PFSK-1 (cell line): ENCODE results near the gene TMEM178A.

Experiments
- FOXP2 ChIP-seq: optimal IDR thresholded peaks from 2 replicates; pipeline ENCODE3; 2011; ENCODE audit warnings: borderline replicate concordance, control low read depth, inconsistent platforms; ENCODE audit not compliant: insufficient read depth; ENCODE audit errors: extremely low read length, extremely low read depth
- POLR2AphosphoS5 ChIP-seq: IDR thresholded peaks from 2 replicates; pipeline ENCODE4 v1.6.1; 2012; ENCODE audit warnings: low read depth, mild to moderate bottlenecking, control low read depth, low read length, moderate library complexity
- SIN3A ChIP-seq: IDR thresholded peaks from 2 replicates; pipeline ENCODE4 v1.6.1; 2012; ENCODE audit warnings: mild to moderate bottlenecking, low read length, moderate library complexity, borderline replicate concordance; ENCODE audit not compliant: insufficient read depth
- TAF1 ChIP-seq: IDR thresholded peaks from 2 replicates; pipeline ENCODE4 v1.6.1; 2012; ENCODE audit warnings: low read length, control low read depth, borderline replicate concordance; ENCODE audit not compliant: insufficient read depth
- TF ChIP-seq, protein P1 (sequence below), 2 experiments: IDR thresholded peaks; 2 replicates each; pipeline versions ENCODE4 v1.6.1 to v1.8.0; 2011 to 2012; ENCODE audit warnings: low read depth in 2 of 2, low read length in 2 of 2, control low read depth in 1 of 2, inconsistent platforms in 1 of 2, mild to moderate bottlenecking in 1 of 2, moderate library complexity in 1 of 2; ENCODE audit not compliant: insufficient read depth in 1 of 2

The TMEM178A gene

GRCh38 chr2:39733070-39733674, 67.5 kb downstream of the TMEM178A start:
- TF ChIP-seq TAF1 (no peak), POLR2AphosphoS5 (no peak), FOXP2 (no peak), SIN3A (no peak)
- TF ChIP-seq, protein P1, sequence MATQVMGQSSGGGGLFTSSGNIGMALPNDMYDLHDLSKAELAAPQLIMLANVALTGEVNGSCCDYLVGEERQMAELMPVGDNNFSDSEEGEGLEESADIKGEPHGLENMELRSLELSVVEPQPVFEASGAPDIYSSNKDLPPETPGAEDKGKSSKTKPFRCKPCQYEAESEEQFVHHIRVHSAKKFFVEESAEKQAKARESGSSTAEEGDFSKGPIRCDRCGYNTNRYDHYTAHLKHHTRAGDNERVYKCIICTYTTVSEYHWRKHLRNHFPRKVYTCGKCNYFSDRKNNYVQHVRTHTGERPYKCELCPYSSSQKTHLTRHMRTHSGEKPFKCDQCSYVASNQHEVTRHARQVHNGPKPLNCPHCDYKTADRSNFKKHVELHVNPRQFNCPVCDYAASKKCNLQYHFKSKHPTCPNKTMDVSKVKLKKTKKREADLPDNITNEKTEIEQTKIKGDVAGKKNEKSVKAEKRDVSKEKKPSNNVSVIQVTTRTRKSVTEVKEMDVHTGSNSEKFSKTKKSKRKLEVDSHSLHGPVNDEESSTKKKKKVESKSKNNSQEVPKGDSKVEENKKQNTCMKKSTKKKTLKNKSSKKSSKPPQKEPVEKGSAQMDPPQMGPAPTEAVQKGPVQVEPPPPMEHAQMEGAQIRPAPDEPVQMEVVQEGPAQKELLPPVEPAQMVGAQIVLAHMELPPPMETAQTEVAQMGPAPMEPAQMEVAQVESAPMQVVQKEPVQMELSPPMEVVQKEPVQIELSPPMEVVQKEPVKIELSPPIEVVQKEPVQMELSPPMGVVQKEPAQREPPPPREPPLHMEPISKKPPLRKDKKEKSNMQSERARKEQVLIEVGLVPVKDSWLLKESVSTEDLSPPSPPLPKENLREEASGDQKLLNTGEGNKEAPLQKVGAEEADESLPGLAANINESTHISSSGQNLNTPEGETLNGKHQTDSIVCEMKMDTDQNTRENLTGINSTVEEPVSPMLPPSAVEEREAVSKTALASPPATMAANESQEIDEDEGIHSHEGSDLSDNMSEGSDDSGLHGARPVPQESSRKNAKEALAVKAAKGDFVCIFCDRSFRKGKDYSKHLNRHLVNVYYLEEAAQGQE (IDR thresholded peaks at IDR 0.05; ENCODE audit: insufficient read depth in 1 of 2, low read depth in 2 of 2, low read length in 2 of 2): no peak

DNA sequence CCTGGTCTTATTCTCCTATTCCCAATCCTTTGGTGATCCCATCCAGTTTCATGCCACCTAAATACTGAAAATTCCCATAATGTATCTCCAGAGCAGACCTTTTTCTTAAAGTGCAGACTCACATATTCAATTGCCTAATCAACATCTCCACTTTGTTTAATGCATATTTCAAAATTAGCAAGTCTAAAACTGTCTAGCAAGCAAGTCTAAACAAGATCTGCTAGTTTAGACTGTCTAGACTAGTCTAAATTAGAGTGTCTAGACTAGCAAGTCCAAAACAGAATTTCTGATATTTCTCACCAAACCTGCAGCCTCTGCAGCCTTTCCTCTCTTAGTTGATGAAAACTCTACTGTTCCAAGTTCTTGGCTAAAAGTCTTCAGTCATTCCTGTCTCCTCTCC, 68.7 kb downstream of the TMEM178A start:
- TF ChIP-seq POLR2AphosphoS5: no peak
- TF ChIP-seq, protein P1 (IDR thresholded peaks at IDR 0.05; ENCODE audit: insufficient read depth in 1 of 2, low read depth in 2 of 2, low read length in 2 of 2): no peak
- TF ChIP-seq TAF1: no peak
- no peak for TF ChIP-seq FOXP2
- TF ChIP-seq SIN3A: no peak

- TF ChIP-seq TAF1 (no peak), POLR2AphosphoS5 (no peak), FOXP2 (no peak), SIN3A (no peak)
- TF ChIP-seq, protein P1 (IDR thresholded peaks at IDR 0.05; ENCODE audit: insufficient read depth in 1 of 2, low read depth in 2 of 2, low read length in 2 of 2): no peak
Measured at GRCh38 chr2:39735648-39736047, 69.9 kb downstream of the TMEM178A start.

DNA sequence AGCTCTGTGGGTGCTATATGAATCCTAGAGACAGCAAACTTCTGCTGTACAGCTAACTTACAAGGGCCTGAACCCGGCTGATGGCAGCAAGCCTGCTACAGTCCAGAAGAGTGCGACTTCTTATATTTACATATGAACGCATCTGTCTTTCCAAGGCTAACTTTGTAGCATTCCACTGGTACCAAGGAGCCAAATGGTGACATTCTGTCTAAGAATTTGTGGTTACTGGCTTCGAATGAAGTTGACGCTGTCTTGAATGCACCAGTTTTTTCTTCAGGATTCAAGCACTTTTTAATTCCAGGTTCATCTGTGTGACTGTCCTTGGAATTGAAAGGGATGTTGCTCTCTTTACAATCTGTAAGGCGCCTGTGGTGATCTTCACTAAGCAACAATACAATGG, 70.9 kb downstream of the TMEM178A start:
- no peak for TF ChIP-seq FOXP2
- TF ChIP-seq, protein P1 (IDR thresholded peaks at IDR 0.05; ENCODE audit: insufficient read depth in 1 of 2, low read depth in 2 of 2, low read length in 2 of 2): no peak
- TF ChIP-seq SIN3A: no peak
- TF ChIP-seq TAF1: no peak
- no peak for TF ChIP-seq POLR2AphosphoS5

DNA sequence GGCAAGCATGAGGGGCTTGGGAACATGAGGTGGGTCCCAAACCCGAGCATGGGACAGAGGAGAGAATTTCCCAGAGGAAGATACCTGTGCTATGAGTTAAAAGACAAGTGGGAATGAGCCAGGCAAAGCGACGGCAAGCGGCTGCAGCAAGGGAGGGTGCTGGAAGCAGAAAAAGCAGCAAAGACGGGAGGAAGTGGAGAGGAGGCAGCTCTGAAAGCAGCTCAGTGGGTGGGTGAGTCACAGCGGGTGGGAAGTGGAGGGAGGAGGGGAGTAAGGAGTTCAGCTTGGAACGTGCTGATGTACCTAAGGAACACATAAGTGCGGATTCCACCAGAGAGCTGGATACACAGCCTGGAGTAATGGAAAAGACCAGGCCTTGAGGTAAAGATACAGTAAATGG, 71.9 kb downstream of the TMEM178A start:
- TF ChIP-seq POLR2AphosphoS5: no peak
- no peak for TF ChIP-seq FOXP2
- no peak for TF ChIP-seq SIN3A
- TF ChIP-seq, protein P1 (IDR thresholded peaks at IDR 0.05; ENCODE audit: insufficient read depth in 1 of 2, low read depth in 2 of 2, low read length in 2 of 2): no peak
- TF ChIP-seq TAF1: no peak
